ENCODE measurements around the gene ORM1. TPM values are rescaled to one million over a fixed set of nuclear protein-coding genes. Genes with fewer than 3 reads are reported as not detected.

ORM1 gene
- total and polyA plus RNA-seq, 2 donors (not counting 3 experiments of a cell fraction or from before 2014, with no cell fraction given): not detected

DNA sequence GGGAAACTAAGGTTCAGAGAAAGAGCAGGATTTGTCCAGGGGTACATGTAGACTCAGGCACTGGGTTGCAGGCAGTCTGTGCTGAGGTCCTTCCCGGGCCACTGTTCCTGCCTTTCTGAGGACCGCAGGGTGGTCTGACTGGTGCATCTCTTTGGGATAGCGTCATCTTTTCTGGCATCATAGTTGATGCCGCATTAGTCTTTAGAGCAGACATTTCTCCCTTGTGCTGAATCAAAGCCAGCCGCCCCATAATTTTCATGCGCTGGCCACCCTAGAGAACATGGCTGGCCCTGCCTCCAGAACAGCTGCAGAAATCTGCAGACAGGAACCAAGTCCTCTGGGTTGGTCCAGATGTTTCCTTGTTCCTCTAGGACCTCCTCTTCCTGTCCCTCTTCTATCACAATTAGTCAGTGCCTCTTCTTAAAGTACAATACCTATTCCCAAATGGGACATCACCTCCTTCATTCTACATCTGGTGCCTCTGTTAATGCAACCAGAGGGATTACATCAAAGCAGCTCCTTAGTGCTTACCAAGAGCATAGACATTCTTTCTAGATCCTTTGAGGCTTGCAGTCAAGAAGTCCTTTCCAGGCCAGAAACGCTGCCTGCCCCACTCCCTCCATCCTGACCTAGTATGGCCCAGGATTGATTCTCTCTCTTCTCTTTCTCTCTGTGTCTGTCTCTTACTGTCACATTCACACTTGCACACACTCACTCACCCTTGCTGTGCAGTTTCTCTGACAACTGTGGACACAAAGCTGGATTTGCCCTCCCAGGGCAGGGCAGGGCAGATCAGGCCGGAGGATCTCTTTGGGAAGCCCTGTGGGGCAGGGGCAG, 42.0 kb upstream of the ORM1 start:
- Histone ChIP-seq H2AFZ (ENCODE audit: low read depth, low read length) (no peak overlapping the region), H3K4me3 (replicated peaks in 1 of 3; ENCODE audit: insufficient read depth in 1 of 3, low read depth in 1 of 3, low read length in 3 of 3) (no peak overlapping the region), H3K27ac (ENCODE audit: insufficient read depth, low read depth, low read length) (no peak overlapping the region), H3K9ac (replicated peaks; ENCODE audit: extremely low read depth, insufficient read depth, low read length) (no peak overlapping the region), H3K9me3 (replicated peaks; ENCODE audit: control insufficient read depth, insufficient read depth, low read length) (no peaks in the 10 kb centered on the region), H3K4me2 (ENCODE audit: insufficient read depth, low read length) (no peak overlapping the region), H3K27me3 (ENCODE audit: control insufficient read depth in 2 of 2, insufficient read depth in 2 of 2, low read length in 2 of 2) (no peaks in the 10 kb centered on the region), H3K79me2 (ENCODE audit: control insufficient read depth, insufficient read depth, low read length) (no peaks in the 10 kb centered on the region), H3K9me1 (replicated peaks; ENCODE audit: control insufficient read depth, extremely low read depth, insufficient read depth, low read length) (no peaks in the 10 kb centered on the region), H4K20me1 (replicated peaks; ENCODE audit: control insufficient read depth, extremely low read depth, insufficient read depth, low read length) (no peaks in the 10 kb centered on the region), H3K36me3 (ENCODE audit: control insufficient read depth in 2 of 2, extremely low read depth in 1 of 2, insufficient read depth in 2 of 2, low read length in 2 of 2) (peaks cover 0 to 2% of the 10 kb centered on the region in 2 experiments), H3K4me1 (ENCODE audit: control insufficient read depth, extremely low read depth, insufficient read depth, low read length) (peaks cover 2% of the 10 kb centered on the region)
- no TSS peak for BruUV-seq (replicated peaks)
- intact Hi-C loops (cut with micrococcal nuclease) (no loop called here), dilution Hi-C loops (cut with MboI; ENCODE audit: extremely low pct_ligation_motif_present, low sequenced_read_pairs) (loop anchor here (25.0 kb wide), 1 partner anchor 194 kb away; the partner anchor contains the start of genes AMBP and KIF12)
- DNase-seq (ENCODE audit: low read depth, low spot score) (no peak), FAIRE-seq (no peak)
- POLR2A ChIA-PET: no interaction called here
- CTCF ChIA-PET: interaction anchor here (0.9 to 4.0 kb wide), 5 partner anchors 10 to 198 kb away, joined by 3 to 18 read pairs (median 14); partner anchors contain the start of gene COL27A1
- TF ChIP-seq POLR2AphosphoS5 (IDR thresholded peaks at IDR 0.05; ENCODE audit: insufficient read depth, low read depth, low read length): no peak
- no peak for TF ChIP-seq POLR2A (IDR thresholded peaks at IDR 0.05; ENCODE audit: low read depth, low read length)
- TF ChIP-seq, protein P1, sequence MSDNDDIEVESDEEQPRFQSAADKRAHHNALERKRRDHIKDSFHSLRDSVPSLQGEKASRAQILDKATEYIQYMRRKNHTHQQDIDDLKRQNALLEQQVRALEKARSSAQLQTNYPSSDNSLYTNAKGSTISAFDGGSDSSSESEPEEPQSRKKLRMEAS (IDR thresholded peaks at IDR 0.05; ENCODE audit: insufficient read depth, insufficient read length): no peak
- no peak for TF ChIP-seq JUN (IDR thresholded peaks at IDR 0.05; ENCODE audit: borderline replicate concordance, insufficient read depth, insufficient read length, low read depth)
- no peak for TF ChIP-seq MYC (IDR thresholded peaks at IDR 0.05; ENCODE audit: low read depth, low read length)
- TF ChIP-seq GATA2 (IDR thresholded peaks at IDR 0.05; ENCODE audit: insufficient read depth, insufficient read length, low read depth, low read length): no peak
- TF ChIP-seq EZH2 (IDR thresholded peaks at IDR 0.05; ENCODE audit: borderline replicate concordance, low read depth, low read length, severe bottlenecking): no peak
